Colonic mucosa (tissue), 4 donors: ENCODE data around the gene KAT8. TPM values are rescaled to one million over a fixed set of nuclear protein-coding genes. Genes with fewer than 3 reads are reported as not detected.

Experiments
- DNase-seq: peaks from one replicate; pipeline ENCODE4 v3.0.0-alpha.2; 2020
- H3K27ac ChIP-seq: fragments of 200-600 bp; one replicate; pipeline ENCODE4 v1.8.0; 2021
- H3K27me3 ChIP-seq: fragments of 200-600 bp; one replicate; pipeline ENCODE4 v1.8.0; 2021
- H3K36me3 ChIP-seq: fragments of 200-600 bp; one replicate; pipeline ENCODE4 v1.8.0; 2021
- H3K4me1 ChIP-seq: fragments of 200-600 bp; one replicate; pipeline ENCODE4 v1.8.0; 2021; ENCODE audit warnings: mild to moderate bottlenecking
- H3K4me3 ChIP-seq: fragments of 200-600 bp; one replicate; pipeline ENCODE4 v1.8.0; 2021
- H3K9ac ChIP-seq, 2 donors: one replicate each; pipeline ENCODE4 v1.7.0; 2013; ENCODE audit warnings: control low read depth in 2 of 2, low read depth in 2 of 2, low read length in 2 of 2
- H3K9me3 ChIP-seq: fragments of 200-600 bp; one replicate; pipeline ENCODE4 v1.8.0; 2021
- intact Hi-C: fragments of 100-400 bp; cut with DNase I; formaldehyde crosslinking; loops from one replicate; pipeline ENCODE4 v1.14.1; 2022
- total RNA-seq, 2 donors: library from RNA; stranded (reverse); fragmentation: NEBNext Ultra II Directional in 1 of 2; extraction: Animal tissue kit (Norgen Biotek cat#: 25700) in 1 of 2; gene quantifications; one replicate each; pipeline ENCODE4 v1.2.1, GENCODE V29; 2021
- TF ChIP-seq, protein P1 (sequence below): fragments of 200-600 bp; IDR thresholded peaks from one replicate; pipeline ENCODE4 v1.8.0; 2022; ENCODE audit warnings: antibody characterized with exemption, mild to moderate bottlenecking
- donor health status: healthy.
- donor health status: DM: no; HTN: no; CAD: no.
- donor health status: DM: no; HTN: no; CAD: no.

The KAT8 gene
- total RNA-seq, 2 donors from 2014 or later, result 42.2 to 69.5 TPM

DNA sequence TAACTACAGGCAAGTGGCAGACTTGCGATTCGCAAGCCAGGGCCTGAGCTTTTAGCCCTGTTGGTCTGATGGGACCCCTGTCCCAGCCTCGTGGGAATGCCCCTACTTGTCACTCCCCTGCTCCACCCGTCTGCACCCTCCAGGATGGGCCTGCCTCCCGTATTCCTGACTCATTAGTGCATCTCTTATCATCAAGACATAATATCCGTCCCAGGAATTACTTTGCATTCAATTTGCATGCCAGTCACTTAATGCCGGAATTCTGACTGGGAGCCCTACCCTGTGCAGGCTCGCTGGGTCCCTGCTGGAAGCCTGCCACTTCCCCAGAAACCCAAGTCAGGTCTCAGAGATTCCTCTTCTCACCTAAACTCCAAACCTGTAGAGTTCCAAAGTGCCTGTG lies 32.1 kb upstream of the KAT8 start:
- H3K27me3 ChIP-seq, result no peaks in the 10 kb centered on the region
- no peak overlapping the region for H3K27ac ChIP-seq
- H3K9me3 ChIP-seq, result no peaks in the 10 kb centered on the region
- intact Hi-C loops, result no loop called here
- TF ChIP-seq, protein P1, sequence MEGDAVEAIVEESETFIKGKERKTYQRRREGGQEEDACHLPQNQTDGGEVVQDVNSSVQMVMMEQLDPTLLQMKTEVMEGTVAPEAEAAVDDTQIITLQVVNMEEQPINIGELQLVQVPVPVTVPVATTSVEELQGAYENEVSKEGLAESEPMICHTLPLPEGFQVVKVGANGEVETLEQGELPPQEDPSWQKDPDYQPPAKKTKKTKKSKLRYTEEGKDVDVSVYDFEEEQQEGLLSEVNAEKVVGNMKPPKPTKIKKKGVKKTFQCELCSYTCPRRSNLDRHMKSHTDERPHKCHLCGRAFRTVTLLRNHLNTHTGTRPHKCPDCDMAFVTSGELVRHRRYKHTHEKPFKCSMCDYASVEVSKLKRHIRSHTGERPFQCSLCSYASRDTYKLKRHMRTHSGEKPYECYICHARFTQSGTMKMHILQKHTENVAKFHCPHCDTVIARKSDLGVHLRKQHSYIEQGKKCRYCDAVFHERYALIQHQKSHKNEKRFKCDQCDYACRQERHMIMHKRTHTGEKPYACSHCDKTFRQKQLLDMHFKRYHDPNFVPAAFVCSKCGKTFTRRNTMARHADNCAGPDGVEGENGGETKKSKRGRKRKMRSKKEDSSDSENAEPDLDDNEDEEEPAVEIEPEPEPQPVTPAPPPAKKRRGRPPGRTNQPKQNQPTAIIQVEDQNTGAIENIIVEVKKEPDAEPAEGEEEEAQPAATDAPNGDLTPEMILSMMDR, result no peak
- H3K4me1 ChIP-seq, result no peaks in the 10 kb centered on the region
- H3K4me3 ChIP-seq, result no peak overlapping the region
- no peaks in the 10 kb centered on the region for H3K36me3 ChIP-seq
- no peak overlapping the region for H3K9ac ChIP-seq
- no peak for DNase-seq

- Histone ChIP-seq H3K36me3 (no peaks in the 10 kb centered on the region), H3K4me1 (no peaks in the 10 kb centered on the region), H3K4me3 (no peak overlapping the region), H3K9me3 (no peaks in the 10 kb centered on the region), H3K9ac (no peak overlapping the region), H3K27me3 (no peaks in the 10 kb centered on the region), H3K27ac (no peak overlapping the region)
- TF ChIP-seq, protein P1, result no peak
- no peak for DNase-seq
- intact Hi-C loops, result no loop called here
Measured at GRCh38 chr16:31085873-31086628, 31.4 kb upstream of the KAT8 start.

DNA sequence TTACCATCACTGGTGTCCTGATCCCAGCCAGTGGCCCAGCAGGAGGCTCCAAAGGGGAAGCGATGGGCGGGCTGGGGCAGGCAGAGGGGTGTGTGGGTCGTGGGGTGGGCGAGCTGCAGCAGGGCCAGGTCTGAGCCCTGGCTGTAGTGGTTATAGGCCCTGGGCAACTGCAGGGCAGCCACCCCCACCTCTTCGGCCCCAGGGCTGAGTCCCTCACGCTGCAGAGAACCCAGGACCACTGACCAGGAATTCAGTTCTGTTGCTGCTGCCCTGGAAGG lies 30.9 kb upstream of the KAT8 start:
- TF ChIP-seq, protein P1, result no peak
- H3K27ac ChIP-seq, result no peak overlapping the region
- intact Hi-C loops, result no loop called here
- H3K4me3 ChIP-seq, result no peak overlapping the region
- H3K27me3 ChIP-seq, result no peaks in the 10 kb centered on the region
- H3K36me3 ChIP-seq, result no peaks in the 10 kb centered on the region
- DNase-seq, result no peak
- H3K9ac ChIP-seq, result no peak overlapping the region
- H3K4me1 ChIP-seq, result no peaks in the 10 kb centered on the region
- no peaks in the 10 kb centered on the region for H3K9me3 ChIP-seq

DNA sequence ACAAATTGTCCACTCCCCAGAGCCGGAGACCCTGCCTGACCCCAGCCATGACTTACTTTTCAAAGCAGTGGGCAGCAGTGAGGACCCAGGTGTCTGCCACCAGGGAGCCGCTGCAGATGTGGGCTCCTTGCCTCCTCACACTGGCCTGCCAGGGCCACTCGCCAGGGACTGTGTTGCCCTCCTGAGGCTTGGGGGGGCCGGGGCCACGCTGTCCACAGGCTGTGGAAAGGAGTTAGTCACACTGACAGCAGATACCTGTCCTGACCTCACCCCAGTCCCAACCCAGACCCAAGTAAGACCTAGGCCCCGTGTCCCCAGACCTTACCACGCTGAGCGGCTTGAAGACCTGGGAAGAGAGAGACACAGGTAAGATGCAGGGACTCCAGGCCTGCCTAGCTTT lies 30.0 kb upstream of the KAT8 start:
- TF ChIP-seq, protein P1, result no peak
- intact Hi-C loops, result no loop called here
- no peaks in the 10 kb centered on the region for H3K36me3 ChIP-seq

DNA sequence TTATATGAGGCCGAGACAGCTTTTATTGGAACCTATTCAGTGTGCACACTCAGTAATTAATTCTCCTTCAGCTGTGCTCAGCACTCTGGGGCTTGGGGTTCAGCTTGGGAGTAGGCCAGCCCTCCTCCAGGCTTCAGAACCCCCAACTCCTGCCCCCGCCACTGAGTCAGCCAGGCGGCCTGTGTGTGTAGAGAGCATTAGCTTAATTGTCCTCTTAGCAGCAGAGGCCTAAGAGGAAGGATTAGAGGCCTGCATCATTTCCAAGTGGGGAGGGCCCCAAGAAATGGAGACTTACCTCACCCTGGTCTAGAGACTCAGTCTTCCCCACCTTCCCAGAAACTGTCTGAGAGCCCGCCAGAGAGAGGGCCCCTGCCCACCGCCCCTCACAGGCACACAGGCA lies 29.5 kb upstream of the KAT8 start:
- intact Hi-C loops, result no loop called here
- Histone ChIP-seq H3K36me3 (no peaks in the 10 kb centered on the region), H3K9ac (no peak overlapping the region)

More for the DNA sequence above, 30.0 kb upstream of the KAT8 start:
- Histone ChIP-seq H3K27me3 (no peaks in the 10 kb centered on the region), H3K4me1 (no peaks in the 10 kb centered on the region), H3K9me3 (no peaks in the 10 kb centered on the region), H3K9ac (no peak overlapping the region), H3K27ac (no peak overlapping the region), H3K4me3 (no peak overlapping the region)
- no peak for DNase-seq

More for the DNA sequence above, 29.5 kb upstream of the KAT8 start:
- no peaks in the 10 kb centered on the region for H3K27me3 ChIP-seq
- TF ChIP-seq, protein P1, result no peak
- H3K9me3 ChIP-seq, result no peaks in the 10 kb centered on the region
- no peaks in the 10 kb centered on the region for H3K4me1 ChIP-seq
- H3K4me3 ChIP-seq, result no peak overlapping the region
- H3K27ac ChIP-seq, result no peak overlapping the region
- DNase-seq, result no peak
